Kidney glomerular epithelial cell (primary cell): ENCODE data around the gene USP17L24.
"Not testable (repeated sequence)": the region's sequence is repeated elsewhere in the genome, so short reads cannot be mapped to it uniquely, and the experiment has no call there.

Source experiments
- DNase-seq: peaks from one replicate; lab custom pipeline; 2025; lab: John Stamatoyannopoulos, UW

Gene USP17L24, protein sequence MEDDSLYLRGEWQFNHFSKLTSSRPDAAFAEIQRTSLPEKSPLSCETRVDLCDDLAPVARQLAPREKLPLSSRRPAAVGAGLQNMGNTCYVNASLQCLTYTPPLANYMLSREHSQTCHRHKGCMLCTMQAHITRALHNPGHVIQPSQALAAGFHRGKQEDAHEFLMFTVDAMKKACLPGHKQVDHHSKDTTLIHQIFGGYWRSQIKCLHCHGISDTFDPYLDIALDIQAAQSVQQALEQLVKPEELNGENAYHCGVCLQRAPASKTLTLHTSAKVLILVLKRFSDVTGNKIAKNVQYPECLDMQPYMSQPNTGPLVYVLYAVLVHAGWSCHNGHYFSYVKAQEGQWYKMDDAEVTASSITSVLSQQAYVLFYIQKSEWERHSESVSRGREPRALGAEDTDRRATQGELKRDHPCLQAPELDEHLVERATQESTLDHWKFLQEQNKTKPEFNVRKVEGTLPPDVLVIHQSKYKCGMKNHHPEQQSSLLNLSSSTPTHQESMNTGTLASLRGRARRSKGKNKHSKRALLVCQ

GRCh38 chr4:9324865-9325264 lies at the start of gene USP17L24:
USP17L24 (plus strand) TSS chr4:9325165; CDS start chr4:9325165, 0 bp downstream.
- not testable (repeated sequence) for DNase-seq

GRCh38 chr4:9324191-9324590 lies 774 bp upstream of the USP17L24 start:
- not testable (repeated sequence) for DNase-seq

GRCh38 chr4:9329611-9330010 lies 4.6 kb downstream of the USP17L24 start, which contains the start of gene USP17L25:
USP17L25 (plus strand) TSS chr4:9329911; CDS start chr4:9329911, 0 bp downstream.
- not testable (repeated sequence) for DNase-seq

- not testable (repeated sequence) for DNase-seq
Observed at GRCh38 chr4:9334358-9334757, 9.4 kb downstream of the USP17L24 start, which contains the start of gene USP17L26. USP17L26 (plus strand) TSS chr4:9334658; CDS start chr4:9334658, 0 bp downstream.

DNA sequence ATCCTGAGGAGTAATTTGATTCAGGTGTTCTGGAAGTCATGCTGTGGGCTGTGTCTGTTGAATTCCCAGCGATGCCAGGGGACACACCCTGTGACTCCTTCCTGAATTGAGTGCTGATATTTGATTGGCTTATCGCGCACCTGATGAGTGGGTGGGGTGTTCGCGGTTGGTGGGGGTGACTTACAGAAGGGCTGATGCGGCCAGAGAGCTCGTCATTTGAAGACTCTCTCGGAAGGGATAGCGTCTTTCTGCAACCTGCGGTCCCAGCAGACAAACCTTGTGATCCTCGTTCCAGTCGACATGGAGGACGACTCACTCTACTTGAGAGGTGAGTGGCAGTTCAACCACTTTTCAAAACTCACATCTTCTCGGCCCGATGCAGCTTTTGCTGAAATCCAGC lies 14.1 kb downstream of the USP17L24 start, which contains the start of gene USP17L5:
TSS of gene USP17L5 (plus strand) at position 301 of the 400 bp plus-strand sequence. CDS start at position 301, 0 bp downstream.
- not testable (repeated sequence) for DNase-seq

DNA sequence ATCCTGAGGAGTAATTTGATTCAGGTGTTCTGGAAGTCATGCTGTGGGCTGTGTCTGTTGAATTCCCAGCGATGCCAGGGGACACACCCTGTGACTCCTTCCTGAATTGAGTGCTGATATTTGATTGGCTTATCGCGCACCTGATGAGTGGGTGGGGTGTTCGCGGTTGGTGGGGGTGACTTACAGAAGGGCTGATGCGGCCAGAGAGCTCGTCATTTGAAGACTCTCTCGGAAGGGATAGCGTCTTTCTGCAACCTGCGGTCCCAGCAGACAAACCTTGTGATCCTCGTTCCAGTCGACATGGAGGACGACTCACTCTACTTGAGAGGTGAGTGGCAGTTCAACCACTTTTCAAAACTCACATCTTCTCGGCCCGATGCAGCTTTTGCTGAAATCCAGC lies 18.9 kb downstream of the USP17L24 start, which contains the start of gene USP17L27:
TSS of gene USP17L27 (plus strand) at position 301 of the 400 bp plus-strand sequence. CDS start at position 301, 0 bp downstream.
- not testable (repeated sequence) for DNase-seq

DNA sequence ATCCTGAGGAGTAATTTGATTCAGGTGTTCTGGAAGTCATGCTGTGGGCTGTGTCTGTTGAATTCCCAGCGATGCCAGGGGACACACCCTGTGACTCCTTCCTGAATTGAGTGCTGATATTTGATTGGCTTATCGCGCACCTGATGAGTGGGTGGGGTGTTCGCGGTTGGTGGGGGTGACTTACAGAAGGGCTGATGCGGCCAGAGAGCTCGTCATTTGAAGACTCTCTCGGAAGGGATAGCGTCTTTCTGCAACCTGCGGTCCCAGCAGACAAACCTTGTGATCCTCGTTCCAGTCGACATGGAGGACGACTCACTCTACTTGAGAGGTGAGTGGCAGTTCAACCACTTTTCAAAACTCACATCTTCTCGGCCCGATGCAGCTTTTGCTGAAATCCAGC lies 23.6 kb downstream of the USP17L24 start, which contains the start of gene USP17L28:
TSS of gene USP17L28 (plus strand) at position 301 of the 400 bp plus-strand sequence. CDS start at position 301, 0 bp downstream.
- DNase-seq: not testable (repeated sequence)

GRCh38 chr4:9350866-9351265 lies 25.9 kb downstream of the USP17L24 start:
- not testable (repeated sequence) for DNase-seq

- DNase-seq: not testable (repeated sequence)
Observed at GRCh38 chr4:9353338-9353737, 28.4 kb downstream of the USP17L24 start, which contains the start of gene USP17L29. USP17L29 (plus strand) TSS chr4:9353638; CDS start chr4:9353638, 0 bp downstream.

GRCh38 chr4:9362829-9363228 lies 37.9 kb downstream of the USP17L24 start, which contains the start of gene USP17L30:
USP17L30 (plus strand) TSS chr4:9363129; CDS start chr4:9363129, 0 bp downstream.
- not testable (repeated sequence) for DNase-seq
